Limb (tissue), 2 donors: Measurements from ENCODE around the gene SCAMP4.
"Not testable (repeated sequence)": the region's sequence is repeated elsewhere in the genome, so short reads cannot be mapped to it uniquely, and the experiment has no call there.

ENCODE experiments used
- DNase-seq, 2 donors: peaks; one replicate each; pipeline ENCODE4 v3.0.0-alpha.2; 2016; ENCODE audit errors: extremely low spot score in 2 of 2

The SCAMP4 gene

DNA sequence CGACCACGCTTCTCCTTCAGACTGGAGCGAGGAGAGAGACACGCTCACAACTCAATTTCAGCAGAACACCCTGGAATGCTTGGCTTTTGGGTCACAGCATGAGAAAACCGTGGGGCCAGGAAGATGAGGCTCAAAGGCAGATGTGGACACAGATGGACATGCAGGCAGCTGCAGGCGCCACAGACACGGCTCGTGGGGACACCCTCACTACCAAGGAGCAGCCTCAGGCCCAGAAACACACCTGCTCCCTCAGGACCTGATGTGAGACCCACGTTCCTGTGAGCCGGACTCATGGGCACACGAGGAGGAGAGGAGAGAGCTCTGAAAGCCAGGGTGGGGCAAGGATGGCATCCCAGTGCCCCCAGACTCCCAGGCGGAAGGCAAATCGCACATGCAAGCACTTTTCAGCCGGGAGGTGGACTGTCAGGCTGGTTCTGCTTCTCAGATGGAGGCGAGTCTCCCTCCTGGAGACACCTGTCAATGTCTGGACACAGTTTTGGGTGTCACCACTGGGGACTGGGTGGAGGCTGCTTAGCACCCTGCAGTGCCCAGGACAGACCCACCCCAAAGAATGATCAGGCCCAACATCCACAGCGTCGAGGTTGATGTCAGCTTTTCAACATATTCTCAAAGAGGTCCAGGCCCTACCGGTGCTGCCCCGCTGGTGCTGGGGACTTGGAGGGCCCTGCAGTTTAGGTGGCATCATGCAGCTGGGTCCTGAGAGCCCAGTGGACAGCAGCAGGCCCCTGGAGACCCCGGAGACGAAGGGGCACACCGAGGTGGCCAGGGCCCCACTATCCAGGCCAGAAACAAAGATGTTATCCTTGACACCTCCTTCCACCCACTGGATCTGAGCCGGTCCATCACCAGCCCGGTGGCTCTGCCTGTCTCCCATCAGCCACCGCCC is 22.2 kb upstream of the SCAMP4 start:
- DNase-seq = no peak

DNA sequence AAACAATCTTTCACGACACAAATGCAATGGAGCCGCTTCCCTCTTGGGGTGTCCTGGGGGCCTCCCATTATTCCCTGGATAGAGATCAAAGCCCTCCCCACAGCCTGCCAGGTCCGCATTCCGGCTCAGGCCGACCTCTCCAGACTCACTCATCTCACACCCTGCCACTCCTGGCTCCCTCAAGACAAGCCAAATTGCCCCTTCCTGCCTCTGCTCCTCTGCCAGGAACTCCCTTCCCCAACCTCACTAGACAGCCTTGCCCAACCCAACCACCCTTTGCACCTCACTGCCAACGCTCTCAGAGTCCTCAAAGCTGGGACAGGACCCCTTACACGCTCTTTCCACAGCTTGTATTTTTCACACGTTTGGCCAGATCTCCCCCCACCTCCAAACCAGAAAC is 21.4 kb upstream of the SCAMP4 start:
- no peak for DNase-seq

DNA sequence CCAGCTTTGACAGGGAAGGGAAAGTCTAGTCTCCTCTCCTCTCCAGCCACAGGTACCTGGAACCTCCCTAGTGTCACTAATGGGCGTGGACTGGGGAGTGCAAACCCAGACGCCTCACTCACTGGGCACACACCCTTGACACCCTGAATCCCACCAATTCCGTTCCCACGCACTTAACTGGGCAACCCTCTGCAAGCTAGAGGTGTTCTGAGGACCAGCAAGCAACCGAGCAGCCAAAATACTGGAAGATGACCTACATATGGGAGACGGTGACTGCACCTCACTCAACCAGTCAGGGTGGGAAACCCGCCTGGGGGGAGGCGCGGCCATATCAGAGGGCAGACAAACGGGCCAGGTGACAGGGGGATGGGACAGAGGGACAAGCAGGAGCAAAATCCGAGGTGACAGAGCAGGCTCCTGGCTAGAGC is 20.9 kb upstream of the SCAMP4 start:
- no peak for DNase-seq

- peak in 1 of 2 donors; percentile 60 for DNase-seq
Measured at GRCh38 chr19:1884719-1885334, 20.4 kb upstream of the SCAMP4 start.

- peak; percentile 92 to 97 for DNase-seq
Measured at GRCh38 chr19:1885398-1886119, 19.6 kb upstream of the SCAMP4 start, which contains the start of gene ABHD17A. ABHD17A (minus strand) TSS chr19:1885496; CDS start chr19:1881566, 3,930 bp downstream.

DNA sequence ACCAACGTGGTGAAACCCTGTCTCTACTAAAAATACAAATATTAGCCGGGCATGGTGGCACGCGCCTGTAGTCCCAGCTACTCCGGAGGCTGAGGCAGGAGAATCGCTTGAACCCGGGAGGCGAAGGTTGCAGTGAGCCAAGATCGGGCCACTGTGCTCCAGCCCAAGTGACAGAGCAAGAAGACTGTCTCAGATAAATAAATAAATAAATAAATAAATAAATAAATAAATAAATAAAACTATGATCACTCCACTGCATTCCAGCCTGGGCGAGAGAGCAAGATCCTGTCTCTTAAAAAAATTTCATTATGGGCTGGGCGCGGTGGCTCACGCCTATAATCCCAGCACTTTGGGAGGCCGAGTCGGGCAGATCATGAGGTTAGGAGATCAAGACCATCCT is 18.8 kb upstream of the SCAMP4 start:
- DNase-seq = not testable (repeated sequence)

GRCh38 chr19:1888385-1888784 is 16.8 kb upstream of the SCAMP4 start:
- no peak for DNase-seq

DNA sequence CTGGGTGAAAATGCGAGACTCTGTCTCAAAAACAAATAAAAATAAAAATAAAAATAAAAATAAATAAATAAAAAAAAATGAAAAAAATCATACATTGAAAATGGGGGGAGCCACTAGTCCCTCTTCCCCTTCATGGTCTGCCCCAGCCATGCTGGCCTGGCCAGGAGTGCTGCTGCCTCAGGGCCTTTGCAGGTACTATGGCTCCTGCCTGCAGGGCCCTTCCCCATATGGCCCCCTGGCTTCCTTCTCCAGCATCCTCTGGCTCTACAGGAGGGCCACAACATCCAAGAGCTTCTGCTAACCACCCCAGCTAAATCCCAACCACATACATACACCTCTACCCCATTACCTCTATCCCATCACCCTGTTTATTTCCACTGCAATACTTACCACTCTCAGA is 15.3 kb upstream of the SCAMP4 start:
- DNase-seq = no peak

DNA sequence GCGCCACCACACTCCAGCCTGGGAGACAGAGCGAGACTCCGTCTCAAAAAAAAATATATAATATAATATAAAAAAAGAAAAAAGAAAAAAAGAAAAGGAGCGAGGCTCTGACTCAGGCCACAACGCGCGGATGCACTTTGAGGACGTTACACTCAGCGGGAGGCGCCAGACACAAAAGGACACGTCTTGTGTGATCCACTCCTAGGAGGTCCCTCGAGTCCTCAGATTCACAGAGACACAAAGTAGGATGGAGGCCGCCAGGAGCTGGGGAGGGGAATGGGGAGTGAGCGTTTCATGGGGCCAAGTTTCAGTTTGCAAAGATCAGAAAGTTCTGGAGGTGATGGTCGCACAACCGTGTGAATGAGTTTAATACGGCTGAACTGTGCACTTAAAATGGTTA is 11.4 kb upstream of the SCAMP4 start:
- DNase-seq = no peak

DNA sequence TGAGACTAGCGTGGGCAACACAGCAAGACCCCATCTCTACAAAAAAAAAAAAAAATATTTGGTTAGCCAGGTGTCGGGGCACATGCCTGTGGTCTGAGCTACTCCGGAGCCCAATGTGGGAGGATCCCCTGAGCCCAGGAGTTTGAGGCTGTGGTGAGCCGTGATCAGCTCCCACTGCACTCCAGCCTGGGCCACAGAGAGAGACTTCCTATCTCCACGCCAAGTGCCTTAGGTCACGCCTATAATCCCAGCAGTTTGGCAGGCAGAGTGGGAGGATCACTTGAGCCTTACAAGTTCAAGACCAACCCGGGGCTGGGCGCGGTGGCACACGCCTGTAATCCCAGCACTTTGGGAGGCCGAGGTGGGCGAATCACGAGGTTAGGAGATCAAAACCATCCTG is 8.7 kb upstream of the SCAMP4 start:
- DNase-seq = no peak

DNA sequence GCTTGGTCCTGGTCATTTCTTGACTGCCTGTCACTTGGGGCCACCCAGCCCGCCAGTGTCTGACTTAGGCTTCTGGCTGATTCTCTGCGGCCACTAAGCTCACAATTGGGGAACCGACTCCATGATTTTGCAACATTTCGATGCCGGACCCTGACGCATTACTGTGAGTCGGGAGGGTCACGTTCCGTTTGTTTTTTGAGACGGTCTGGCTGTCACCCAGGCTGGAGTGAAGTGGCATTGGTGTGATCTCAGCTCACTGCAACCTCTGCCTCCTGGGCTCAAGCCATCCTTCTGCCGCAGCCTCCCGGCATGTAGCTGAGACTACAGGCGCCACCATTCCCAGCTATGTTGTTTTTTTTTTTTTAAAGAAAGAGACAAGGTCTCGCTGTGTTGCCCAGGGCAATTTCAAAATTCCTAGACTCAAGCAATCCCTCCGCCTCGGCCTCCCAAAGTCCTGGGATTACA is 3.2 kb upstream of the SCAMP4 start:
- DNase-seq = no peak

GRCh38 chr19:1902923-1903322 is 2.3 kb upstream of the SCAMP4 start:
- no peak for DNase-seq

DNA sequence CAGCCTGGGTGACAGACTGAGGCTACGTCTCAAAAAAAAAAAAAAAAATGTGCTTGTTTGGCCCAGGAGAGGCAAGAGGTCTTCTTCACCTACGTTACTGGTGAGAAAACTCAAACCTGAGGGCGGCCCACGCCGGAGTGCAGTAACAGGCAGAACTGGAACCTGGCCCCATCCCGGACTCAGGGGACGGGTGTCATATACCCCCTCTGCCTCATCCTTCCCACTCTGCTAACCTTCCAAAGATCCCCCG is 414 bp upstream of the SCAMP4 start:
- DNase-seq = no peak

DNA sequence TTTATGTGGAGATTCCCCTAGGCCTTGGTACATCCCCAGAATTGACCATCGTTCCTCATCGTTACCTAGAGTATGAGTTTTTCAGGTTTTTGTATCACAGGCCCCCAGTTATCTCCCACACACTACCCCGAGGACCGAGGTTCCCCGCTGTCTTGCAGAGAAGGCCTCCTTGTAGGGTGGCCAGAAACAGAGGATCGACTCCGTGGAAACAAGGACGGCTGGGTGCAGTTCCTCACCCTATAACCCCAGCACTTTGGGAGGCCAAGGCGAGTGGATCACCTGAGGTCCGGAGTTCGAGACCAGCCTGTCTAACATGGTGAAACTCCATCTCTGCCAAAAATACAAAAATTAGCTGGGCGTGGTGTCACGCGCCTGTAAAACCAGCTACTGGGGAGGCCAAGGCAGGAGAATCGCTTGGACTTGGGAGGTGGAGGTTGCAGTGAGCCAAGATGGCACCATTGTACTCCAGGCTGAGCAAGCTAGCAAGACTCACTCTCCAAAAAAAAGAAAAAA is 720 bp downstream of the SCAMP4 start:
- DNase-seq = no peak

- no peak for DNase-seq
Measured at GRCh38 chr19:1906985-1907562, 1.9 kb downstream of the SCAMP4 start.

GRCh38 chr19:1907563-1908363 is 2.6 kb downstream of the SCAMP4 start:
- no peak for DNase-seq

DNA sequence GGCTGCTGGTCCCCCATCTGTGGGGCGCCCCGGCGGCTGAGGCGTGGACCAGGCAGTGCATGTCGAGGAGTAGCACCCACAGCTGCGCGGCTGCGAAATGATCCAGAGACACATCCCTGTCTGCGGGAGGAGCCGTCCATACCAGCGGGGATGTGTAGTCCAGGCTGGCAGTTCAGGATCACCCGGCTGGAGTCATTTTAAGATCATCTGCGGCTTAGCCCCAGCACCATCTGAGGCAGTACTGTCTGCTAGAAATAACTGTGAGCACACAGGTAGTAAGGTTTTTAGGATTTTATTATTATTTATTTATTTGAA is 3.1 kb downstream of the SCAMP4 start:
- no peak for DNase-seq

DNA sequence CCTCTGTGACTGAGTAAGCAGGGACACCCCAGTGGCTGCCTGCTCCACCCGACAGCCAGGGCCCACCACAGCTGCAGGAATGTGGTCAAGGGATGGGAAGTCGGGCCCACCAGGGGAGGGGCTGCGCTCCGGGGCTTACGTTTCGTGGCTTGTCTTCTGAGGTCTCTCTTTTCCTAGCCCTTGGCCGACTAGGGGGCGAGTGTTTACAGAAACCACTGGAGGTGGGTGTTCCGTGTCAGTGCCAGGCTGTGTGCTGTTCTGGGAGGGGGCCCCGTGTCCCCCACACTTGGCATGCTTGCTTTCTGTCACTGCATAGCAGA is 4.5 kb downstream of the SCAMP4 start:
- DNase-seq = no peak

- DNase-seq = no peak
Measured at GRCh38 chr19:1910177-1910576, 5.0 kb downstream of the SCAMP4 start.

DNA sequence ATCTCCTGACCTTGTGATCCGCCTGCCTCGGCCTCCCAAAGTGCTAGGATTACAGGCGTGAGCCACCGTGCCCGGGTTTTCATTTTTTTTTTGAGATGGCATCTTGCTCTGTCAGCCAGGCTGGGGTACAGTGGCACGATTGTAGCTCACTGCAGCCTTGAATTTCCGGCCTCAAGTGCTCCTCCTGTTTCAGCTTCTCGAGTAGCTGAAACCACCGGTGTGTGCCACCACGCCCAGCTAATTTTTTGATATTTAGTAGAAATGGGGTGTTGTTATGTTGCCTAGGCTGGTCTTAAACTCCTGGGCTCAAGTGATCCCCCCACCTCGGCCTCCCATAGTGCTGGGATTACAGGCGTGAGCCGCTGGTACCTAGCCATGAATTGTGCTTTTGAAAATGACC is 5.9 kb downstream of the SCAMP4 start:
- no peak for DNase-seq

GRCh38 chr19:1911995-1912394 is 6.8 kb downstream of the SCAMP4 start:
- DNase-seq = no peak
